ENCODE measurements around the gene DHCR7. TPM values are rescaled to one million over a fixed set of nuclear protein-coding genes. Genes with fewer than 3 reads are reported as not detected.

The DHCR7 gene
- total and polyA plus RNA-seq, 2 experiments from 2014 or later, result 13.6 to 15.7 TPM

GRCh38 chr11:71472941-71473792 is 25.0 kb upstream of the DHCR7 start:
- Histone ChIP-seq H3K36me3 (ENCODE audit: low read depth) (no peaks in the 10 kb centered on the region; the same call in 1 of the 2 replicates), H3K27ac (no peak overlapping the region), H3K9me2 (ENCODE audit: insufficient read depth) (no peaks in the 10 kb centered on the region), H3F3A (ENCODE audit: insufficient read depth) (no peaks in the 10 kb centered on the region), H3K4me3 (no peak overlapping the region), H2AFZ (no peak overlapping the region), H3K9me3 (ENCODE audit: low read depth) (no peaks in the 10 kb centered on the region), H3K27me3 (replicated peaks; ENCODE audit: insufficient read depth) (no peaks in the 10 kb centered on the region), H4K20me1 (ENCODE audit: insufficient read depth) (no peaks in the 10 kb centered on the region), H3K9ac (no peak overlapping the region), H3K4me2 (ENCODE audit: unreplicated experiment) (no peak overlapping the region), H3K79me2 (ENCODE audit: insufficient read depth) (no peaks in the 10 kb centered on the region), H3K4me1 (ENCODE audit: insufficient read depth) (no peaks in the 10 kb centered on the region)
- no peak for DNase-seq
- 97 to 98% methylated on average over 33 of the region's 33 CpGs for WGBS, 2 experiments (ENCODE audit: low coverage in 1 of 2, low lambda C conversion rate in 2 of 2, missing lambda C conversion rate in 2 of 2)
- in situ Hi-C loops (cut with MboI), result no loop called here
- TF ChIP-seq EZH2phosphoT487 (IDR thresholded peaks at IDR 0.05; ENCODE audit: insufficient read depth, low read depth) (no peak), EZH2 (IDR thresholded peaks at IDR 0.05; ENCODE audit: insufficient read depth, poor library complexity, severe bottlenecking) (no peak)

- Histone ChIP-seq H3K9ac (no peak overlapping the region), H3K27ac (no peak overlapping the region), H3K4me3 (no peak overlapping the region), H3K79me2 (ENCODE audit: insufficient read depth) (no peaks in the 10 kb centered on the region), H4K20me1 (ENCODE audit: insufficient read depth) (no peaks in the 10 kb centered on the region), H3K9me3 (ENCODE audit: low read depth) (no peaks in the 10 kb centered on the region), H3F3A (ENCODE audit: insufficient read depth) (no peaks in the 10 kb centered on the region), H3K36me3 (ENCODE audit: low read depth) (no peaks in the 10 kb centered on the region; the same call in 1 of the 2 replicates), H3K9me2 (ENCODE audit: insufficient read depth) (no peaks in the 10 kb centered on the region), H3K4me1 (ENCODE audit: insufficient read depth) (no peaks in the 10 kb centered on the region), H2AFZ (no peak overlapping the region), H3K4me2 (ENCODE audit: unreplicated experiment) (no peak overlapping the region), H3K27me3 (replicated peaks; ENCODE audit: insufficient read depth) (no peaks in the 10 kb centered on the region)
- 83 to 89% methylated on average over 10 of the region's 10 CpGs for WGBS, 2 experiments (ENCODE audit: low coverage in 1 of 2, low lambda C conversion rate in 2 of 2, missing lambda C conversion rate in 2 of 2)
- TF ChIP-seq EZH2 (IDR thresholded peaks at IDR 0.05; ENCODE audit: insufficient read depth, poor library complexity, severe bottlenecking) (no peak), EZH2phosphoT487 (IDR thresholded peaks at IDR 0.05; ENCODE audit: insufficient read depth, low read depth) (no peak)
- in situ Hi-C loops (cut with MboI), result no loop called here
- no peak for DNase-seq
Observed at GRCh38 chr11:71472357-71472885, 24.2 kb upstream of the DHCR7 start.

- H3K79me2 ChIP-seq (ENCODE audit: insufficient read depth), result no peaks in the 10 kb centered on the region
- peaks cover under 1% of the 10 kb centered on the region; the same call in 1 of the 2 replicates for H3K36me3 ChIP-seq (ENCODE audit: low read depth)
- DNase-seq, result no peak
- no peak overlapping the region for H3K9ac ChIP-seq
- no peak overlapping the region for H3K4me2 ChIP-seq (ENCODE audit: unreplicated experiment)
- no peaks in the 10 kb centered on the region for H3K9me2 ChIP-seq (ENCODE audit: insufficient read depth)
- H3K4me1 ChIP-seq (ENCODE audit: insufficient read depth), result no peaks in the 10 kb centered on the region
- WGBS, 2 experiments (ENCODE audit: low coverage in 1 of 2, low lambda C conversion rate in 2 of 2, missing lambda C conversion rate in 2 of 2), result 70 to 73% methylated on average over 6 of the region's 6 CpGs
- TF ChIP-seq EZH2phosphoT487 (IDR thresholded peaks at IDR 0.05; ENCODE audit: insufficient read depth, low read depth) (no peak), EZH2 (IDR thresholded peaks at IDR 0.05; ENCODE audit: insufficient read depth, poor library complexity, severe bottlenecking) (no peak)
- H3F3A ChIP-seq (ENCODE audit: insufficient read depth), result no peaks in the 10 kb centered on the region
- H3K4me3 ChIP-seq, result no peak overlapping the region
- H2AFZ ChIP-seq, result no peak overlapping the region
- no peak overlapping the region for H3K27ac ChIP-seq
- H4K20me1 ChIP-seq (ENCODE audit: insufficient read depth), result no peaks in the 10 kb centered on the region
- in situ Hi-C loops (cut with MboI), result no loop called here
- H3K27me3 ChIP-seq (replicated peaks; ENCODE audit: insufficient read depth), result no peaks in the 10 kb centered on the region
- no peaks in the 10 kb centered on the region for H3K9me3 ChIP-seq (ENCODE audit: low read depth)
Observed at GRCh38 chr11:71470946-71471345, 22.8 kb upstream of the DHCR7 start.

- Histone ChIP-seq H3K4me3 (no peak overlapping the region), H3F3A (ENCODE audit: insufficient read depth) (no peaks in the 10 kb centered on the region), H3K4me2 (ENCODE audit: unreplicated experiment) (no peak overlapping the region), H3K79me2 (ENCODE audit: insufficient read depth) (no peaks in the 10 kb centered on the region), H3K9ac (no peak overlapping the region), H2AFZ (no peak overlapping the region), H3K36me3 (ENCODE audit: low read depth) (peaks cover 3% of the 10 kb centered on the region; the same call in 1 of the 2 replicates), H3K9me2 (ENCODE audit: insufficient read depth) (no peaks in the 10 kb centered on the region), H4K20me1 (ENCODE audit: insufficient read depth) (no peaks in the 10 kb centered on the region), H3K27me3 (replicated peaks; ENCODE audit: insufficient read depth) (no peaks in the 10 kb centered on the region), H3K9me3 (ENCODE audit: low read depth) (no peaks in the 10 kb centered on the region), H3K4me1 (ENCODE audit: insufficient read depth) (no peaks in the 10 kb centered on the region), H3K27ac (no peak overlapping the region)
- DNase-seq, result no peak
- in situ Hi-C loops (cut with MboI), result no loop called here
- TF ChIP-seq EZH2phosphoT487 (IDR thresholded peaks at IDR 0.05; ENCODE audit: insufficient read depth, low read depth) (no peak), EZH2 (IDR thresholded peaks at IDR 0.05; ENCODE audit: insufficient read depth, poor library complexity, severe bottlenecking) (no peak)
- WGBS, 2 experiments (ENCODE audit: low coverage in 1 of 2, low lambda C conversion rate in 2 of 2, missing lambda C conversion rate in 2 of 2), result 97 to 99% methylated on average over 6 of the region's 6 CpGs
Observed at GRCh38 chr11:71467164-71467563, 19.0 kb upstream of the DHCR7 start.

Measured in GM23248 (cell line).